ENCODE data around the gene CXCR4.
A peak's percentile ranks its signal among the peaks of the same experiment; 100 is the strongest.

CXCR4 gene

GRCh38 chr2:136117909-136118818 is at the start of gene CXCR4:
TSS of gene CXCR4 (minus strand) at chr2:136118149. CDS start at chr2:136118060, 89 bp downstream.
- DNase-seq = peak; percentile 82

- DNase-seq = no peak
Measured at GRCh38 chr2:136164280-136164776, 46.4 kb upstream of the CXCR4 start.

- DNase-seq = no peak
Measured at GRCh38 chr2:136162438-136162837, 44.5 kb upstream of the CXCR4 start.

GRCh38 chr2:136156411-136156810 is 38.5 kb upstream of the CXCR4 start:
- no peak for DNase-seq

DNA sequence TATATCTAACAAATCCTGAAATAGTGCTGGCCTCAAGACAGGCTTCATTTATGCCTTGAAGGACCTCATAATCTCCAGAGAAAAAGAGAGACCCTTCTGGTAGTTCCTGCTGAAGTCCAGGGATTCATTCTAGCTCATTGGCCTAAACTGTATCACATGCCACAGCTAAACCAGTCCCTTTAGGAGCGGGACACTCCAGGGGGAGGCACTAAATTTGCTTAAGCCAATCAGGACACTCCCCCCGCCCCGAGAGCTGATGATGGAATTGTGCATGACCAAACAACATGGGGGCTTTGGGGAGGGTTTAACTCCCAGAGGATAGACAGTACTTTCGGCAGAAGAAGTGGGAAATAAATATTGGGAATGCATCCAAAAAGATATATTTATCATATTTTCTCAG is 36.4 kb upstream of the CXCR4 start:
- DNase-seq = no peak

- no peak for DNase-seq
Measured at GRCh38 chr2:136151021-136151971, 33.3 kb upstream of the CXCR4 start.

DNA sequence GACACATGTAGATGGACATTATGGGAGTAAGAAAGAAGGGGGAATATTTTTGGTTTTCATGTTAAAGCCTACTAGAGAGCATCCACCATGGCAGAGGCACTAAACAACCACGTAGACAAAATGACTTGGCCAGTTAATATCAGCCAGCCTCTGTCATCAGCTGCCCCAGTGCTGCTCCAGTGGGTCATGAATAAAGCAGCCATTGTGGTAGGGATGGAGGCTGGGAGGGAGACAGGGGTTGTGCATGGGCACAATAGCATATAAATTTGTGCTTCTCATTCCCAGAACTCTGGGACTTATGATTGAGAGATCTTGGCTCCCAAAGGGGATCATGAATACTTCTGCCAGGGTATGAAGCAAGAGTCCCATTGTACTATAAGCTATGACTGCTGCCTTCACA is 31.1 kb upstream of the CXCR4 start:
- DNase-seq = no peak

- no peak for DNase-seq
Measured at GRCh38 chr2:136146564-136146963, 28.6 kb upstream of the CXCR4 start.

GRCh38 chr2:136143603-136144451 is 25.9 kb upstream of the CXCR4 start:
- DNase-seq = no peak

DNA sequence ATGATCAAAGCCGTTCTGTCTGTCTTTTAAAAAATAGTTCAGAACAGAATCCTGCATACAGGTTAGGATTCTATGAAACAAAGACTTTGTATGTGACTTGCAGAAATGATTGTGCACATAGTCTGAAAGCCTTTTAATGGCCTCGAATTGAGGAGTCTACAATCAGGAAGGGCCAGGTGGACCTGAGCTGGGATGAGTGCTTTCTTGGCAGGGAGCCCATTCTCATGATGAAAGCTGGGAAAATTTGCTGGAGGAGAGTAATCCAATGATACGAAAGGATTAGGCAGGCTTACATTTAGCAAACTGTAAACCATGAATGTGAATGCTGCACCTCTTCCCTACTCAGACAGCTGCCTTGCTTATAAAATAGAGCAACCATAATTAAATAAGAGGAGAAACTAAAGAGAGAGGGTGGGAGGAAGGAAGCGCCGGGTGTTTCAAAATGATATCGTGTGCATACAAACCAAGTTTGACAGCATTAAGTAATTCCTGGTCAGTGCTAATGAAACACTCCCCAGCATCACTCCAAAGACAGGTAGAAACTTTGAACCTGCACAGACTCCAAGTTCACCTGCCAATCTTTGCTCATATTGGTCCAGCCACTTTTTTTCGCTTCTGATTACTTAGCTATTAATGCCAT is 23.7 kb upstream of the CXCR4 start:
- DNase-seq = no peak

- no peak for DNase-seq
Measured at GRCh38 chr2:136139631-136140030, 21.7 kb upstream of the CXCR4 start.

- no peak for DNase-seq
Measured at GRCh38 chr2:136137982-136138381, 20.0 kb upstream of the CXCR4 start.

GRCh38 chr2:136136931-136137330 is 19.0 kb upstream of the CXCR4 start:
- no peak for DNase-seq

GRCh38 chr2:136135921-136136906 is 18.3 kb upstream of the CXCR4 start:
- peak; percentile 64 for DNase-seq

- DNase-seq = no peak
Measured at GRCh38 chr2:136135462-136135861, 17.5 kb upstream of the CXCR4 start.

GRCh38 chr2:136134126-136134525 is 16.2 kb upstream of the CXCR4 start:
- peak; percentile 59 for DNase-seq

DNA sequence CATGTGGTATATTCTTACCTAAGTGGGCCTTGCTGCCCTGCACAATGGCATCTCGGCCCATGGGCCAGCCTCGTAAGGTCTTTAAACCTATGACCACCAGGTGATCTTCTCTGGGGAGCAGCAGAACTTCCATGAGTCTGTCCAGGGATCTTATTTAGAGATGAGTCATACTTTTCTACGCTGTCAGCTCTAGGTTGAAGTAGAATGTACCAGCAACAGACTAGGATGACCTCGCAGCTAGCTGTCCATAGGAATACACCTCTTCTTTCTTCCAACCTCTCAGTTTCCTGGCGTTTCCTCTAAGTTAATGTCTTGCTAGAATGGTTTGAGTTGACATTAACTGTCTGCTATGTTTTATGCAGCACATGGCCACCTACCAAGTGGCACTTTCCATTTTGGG is 15.6 kb upstream of the CXCR4 start:
- no peak for DNase-seq

DNA sequence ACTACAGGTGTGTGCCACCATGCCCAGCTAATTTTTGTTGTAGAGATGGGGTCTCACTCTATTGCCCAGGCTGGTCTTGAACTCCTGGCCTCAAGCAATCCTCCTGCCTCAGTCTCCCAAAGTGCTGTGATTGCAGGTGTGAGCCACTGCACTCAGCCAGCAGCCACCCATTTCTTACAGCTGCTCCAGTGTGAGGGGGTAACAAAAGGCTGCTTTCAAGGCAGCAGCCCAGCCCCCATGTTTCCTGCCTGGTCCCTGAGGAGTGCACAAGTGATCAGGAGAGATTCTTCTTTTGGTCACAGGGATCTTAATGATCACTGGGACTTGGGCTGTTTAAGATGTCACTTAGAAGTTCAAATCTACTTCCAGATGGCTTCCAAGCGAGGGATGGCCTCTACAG is 15.2 kb upstream of the CXCR4 start:
- no peak for DNase-seq

GRCh38 chr2:136132825-136133155 is 14.8 kb upstream of the CXCR4 start:
- DNase-seq = no peak

- peak; percentile 82 for DNase-seq
Measured at GRCh38 chr2:136131961-136132824, 14.2 kb upstream of the CXCR4 start.

Measured in suppressor macrophage treated with lipopolysaccharide for 4 hours (primary cell).